Measurements from ENCODE around the gene SERPINB3.

Gene SERPINB3

DNA sequence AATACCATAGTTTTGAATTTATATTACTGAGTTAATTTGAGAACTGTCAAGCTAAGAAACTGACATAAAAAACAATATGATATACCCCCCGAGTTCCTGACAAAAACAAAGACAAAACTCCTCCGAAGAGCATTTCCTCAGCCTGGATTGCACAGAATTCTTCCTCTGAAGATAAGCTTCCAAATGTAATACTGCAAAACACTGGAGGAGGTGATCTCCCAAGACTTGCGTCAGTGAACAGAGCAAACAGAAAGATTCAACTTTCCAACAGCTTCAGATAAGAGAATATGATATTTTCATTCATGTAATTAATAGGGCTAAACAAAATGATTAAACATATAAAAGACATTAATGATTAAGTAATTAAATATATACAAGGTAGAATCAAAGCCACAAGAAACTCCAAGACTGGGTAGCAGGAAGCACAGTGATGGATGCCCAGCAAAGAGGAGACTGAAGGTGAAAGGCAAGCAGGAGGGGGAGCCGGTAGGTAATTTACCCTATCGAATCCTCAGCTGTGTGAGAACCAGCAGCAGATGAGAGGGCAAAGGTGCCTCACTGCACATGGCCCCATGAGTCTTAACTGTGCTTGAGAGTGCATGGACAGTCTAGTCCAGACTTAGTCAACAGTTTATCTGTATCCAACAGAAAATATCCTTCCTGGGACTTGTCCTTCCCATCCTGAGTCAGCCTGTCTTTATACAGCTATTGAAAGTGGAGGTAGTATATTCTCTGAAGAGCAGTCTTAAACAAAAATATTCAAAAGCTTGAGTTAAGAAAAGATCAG, 18.3 kb upstream of the SERPINB3 start:
- no peak overlapping the region for H3K27ac ChIP-seq (replicated peaks)

GRCh38 chr18:63677500-63678225, 16.0 kb upstream of the SERPINB3 start:
- peak; percentile 68 for DNase-seq (ENCODE audit: low read depth in 1 of 2, low spot score in 1 of 2)
- TF ChIP-seq SPI1 (IDR thresholded peaks at IDR 0.05; ENCODE audit: borderline replicate concordance, low read depth) (no peak), GABPA (IDR thresholded peaks at IDR 0.05; ENCODE audit: low read depth) (no peak), CTCF (IDR thresholded peaks at IDR 0.05; ENCODE audit: insufficient read depth, low read length) (no peak), POLR2AphosphoS5 (IDR thresholded peaks at IDR 0.05; ENCODE audit: low read depth) (no peak)
- TF ChIP-seq, protein P1, sequence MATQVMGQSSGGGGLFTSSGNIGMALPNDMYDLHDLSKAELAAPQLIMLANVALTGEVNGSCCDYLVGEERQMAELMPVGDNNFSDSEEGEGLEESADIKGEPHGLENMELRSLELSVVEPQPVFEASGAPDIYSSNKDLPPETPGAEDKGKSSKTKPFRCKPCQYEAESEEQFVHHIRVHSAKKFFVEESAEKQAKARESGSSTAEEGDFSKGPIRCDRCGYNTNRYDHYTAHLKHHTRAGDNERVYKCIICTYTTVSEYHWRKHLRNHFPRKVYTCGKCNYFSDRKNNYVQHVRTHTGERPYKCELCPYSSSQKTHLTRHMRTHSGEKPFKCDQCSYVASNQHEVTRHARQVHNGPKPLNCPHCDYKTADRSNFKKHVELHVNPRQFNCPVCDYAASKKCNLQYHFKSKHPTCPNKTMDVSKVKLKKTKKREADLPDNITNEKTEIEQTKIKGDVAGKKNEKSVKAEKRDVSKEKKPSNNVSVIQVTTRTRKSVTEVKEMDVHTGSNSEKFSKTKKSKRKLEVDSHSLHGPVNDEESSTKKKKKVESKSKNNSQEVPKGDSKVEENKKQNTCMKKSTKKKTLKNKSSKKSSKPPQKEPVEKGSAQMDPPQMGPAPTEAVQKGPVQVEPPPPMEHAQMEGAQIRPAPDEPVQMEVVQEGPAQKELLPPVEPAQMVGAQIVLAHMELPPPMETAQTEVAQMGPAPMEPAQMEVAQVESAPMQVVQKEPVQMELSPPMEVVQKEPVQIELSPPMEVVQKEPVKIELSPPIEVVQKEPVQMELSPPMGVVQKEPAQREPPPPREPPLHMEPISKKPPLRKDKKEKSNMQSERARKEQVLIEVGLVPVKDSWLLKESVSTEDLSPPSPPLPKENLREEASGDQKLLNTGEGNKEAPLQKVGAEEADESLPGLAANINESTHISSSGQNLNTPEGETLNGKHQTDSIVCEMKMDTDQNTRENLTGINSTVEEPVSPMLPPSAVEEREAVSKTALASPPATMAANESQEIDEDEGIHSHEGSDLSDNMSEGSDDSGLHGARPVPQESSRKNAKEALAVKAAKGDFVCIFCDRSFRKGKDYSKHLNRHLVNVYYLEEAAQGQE (IDR thresholded peaks at IDR 0.05; ENCODE audit: insufficient replicate concordance, low read depth) = no peak
- Histone ChIP-seq H3K27me3 (ENCODE audit: insufficient read depth, poor library complexity, severe bottlenecking) (no peaks in the 10 kb centered on the region), H3K27ac (replicated peaks) (peak overlapping the region; percentile 25), H3K4me3 (replicated peaks; ENCODE audit: insufficient read depth, low read length) (no peak overlapping the region)

More for the DNA sequence above, 18.3 kb upstream of the SERPINB3 start:
- H3K27me3 ChIP-seq (ENCODE audit: insufficient read depth, poor library complexity, severe bottlenecking) = no peaks in the 10 kb centered on the region
- no peak for DNase-seq (ENCODE audit: low read depth in 1 of 2, low spot score in 1 of 2)
- TF ChIP-seq POLR2AphosphoS5 (IDR thresholded peaks at IDR 0.05; ENCODE audit: low read depth) (no peak), CTCF (IDR thresholded peaks at IDR 0.05; ENCODE audit: insufficient read depth, low read length) (no peak), GABPA (IDR thresholded peaks at IDR 0.05; ENCODE audit: low read depth) (no peak), SPI1 (IDR thresholded peaks at IDR 0.05; ENCODE audit: borderline replicate concordance, low read depth) (no peak)
- TF ChIP-seq, protein P1 (IDR thresholded peaks at IDR 0.05; ENCODE audit: insufficient replicate concordance, low read depth) = no peak
- H3K4me3 ChIP-seq (replicated peaks; ENCODE audit: insufficient read depth, low read length) = no peak overlapping the region

DNA sequence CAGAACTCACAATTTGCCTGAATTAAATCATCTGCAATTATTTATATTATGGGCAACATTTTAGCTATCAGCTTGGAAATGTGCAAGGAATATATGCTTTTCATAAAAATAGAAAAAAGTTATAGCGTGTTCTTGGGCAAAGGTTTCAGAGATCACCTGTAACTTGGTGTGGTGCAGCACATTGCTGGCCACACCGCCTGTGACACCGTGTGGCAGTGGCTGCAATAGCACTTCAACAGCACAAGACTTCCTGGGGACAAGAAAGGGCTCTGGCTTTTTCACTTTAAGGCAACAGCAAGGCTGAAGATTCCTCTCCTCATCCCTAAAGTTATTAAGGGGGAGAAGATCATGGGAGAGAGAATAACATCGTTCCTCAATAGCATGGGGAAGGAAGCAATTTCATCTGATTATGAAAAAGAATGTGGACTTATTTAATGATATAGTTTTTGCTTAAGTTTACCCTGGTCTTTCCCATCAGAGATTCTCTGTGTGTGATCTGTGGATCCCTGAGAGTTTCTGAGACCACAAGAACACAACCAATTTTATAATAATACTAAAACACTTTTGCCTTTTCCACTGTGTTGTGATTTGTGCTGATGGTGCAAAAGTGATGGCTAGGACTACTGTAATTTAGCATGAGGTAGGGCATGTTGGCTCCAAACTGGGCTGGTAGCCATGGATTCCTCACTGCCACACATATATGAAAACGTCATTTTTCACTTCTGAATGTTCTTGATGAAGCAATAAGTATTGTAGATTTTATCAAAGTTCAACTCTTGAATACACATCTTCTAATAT, 15.0 kb upstream of the SERPINB3 start:
- Histone ChIP-seq H3K27me3 (ENCODE audit: insufficient read depth, poor library complexity, severe bottlenecking) (no peaks in the 10 kb centered on the region), H3K27ac (replicated peaks) (peak overlapping the region; percentile 34), H3K4me3 (replicated peaks; ENCODE audit: insufficient read depth, low read length) (no peak overlapping the region)
- TF ChIP-seq CTCF (IDR thresholded peaks at IDR 0.05; ENCODE audit: insufficient read depth, low read length) (peak; percentile 76), POLR2AphosphoS5 (IDR thresholded peaks at IDR 0.05; ENCODE audit: low read depth) (no peak), SPI1 (IDR thresholded peaks at IDR 0.05; ENCODE audit: borderline replicate concordance, low read depth) (no peak), GABPA (IDR thresholded peaks at IDR 0.05; ENCODE audit: low read depth) (no peak)
- TF ChIP-seq, protein P1 (IDR thresholded peaks at IDR 0.05; ENCODE audit: insufficient replicate concordance, low read depth) = no peak
- DNase-seq (ENCODE audit: low read depth in 1 of 2, low spot score in 1 of 2) = peak in 1 of 2 experiments; percentile 70
